Smooth muscle cell (in vitro differentiated cells): ENCODE results near the gene ALCAM. TPM values are rescaled to one million over a fixed set of nuclear protein-coding genes. Genes with fewer than 3 reads are reported as not detected.
A peak's percentile ranks its signal among the peaks of the same experiment; 100 is the strongest.

ENCODE experiments used
- DNase-seq: peaks from one replicate; lab custom pipeline; 2025; ENCODE audit not compliant: unreplicated experiment; lab: John Stamatoyannopoulos, UW
- H2AFZ ChIP-seq: fragments of 200-600 bp; sonication (generic); 2 replicates; pipeline ENCODE4 v1.6.0; 2016; ENCODE audit warnings: antibody characterized with exemption, low read depth, mild to moderate bottlenecking
- H3F3A ChIP-seq: fragments of 200-600 bp; sonication (generic); 2 replicates; pipeline ENCODE4 v1.6.0; 2017; ENCODE audit warnings: antibody characterized with exemption, low read depth
- H3K27ac ChIP-seq: fragments of 200-600 bp; sonication (generic); 2 replicates; pipeline ENCODE4 v1.5.1; 2016; ENCODE audit warnings: low read depth, mild to moderate bottlenecking
- H3K27me3 ChIP-seq: fragments of 200-600 bp; sonication (generic); 2 replicates; pipeline ENCODE4 v1.6.1; 2016; ENCODE audit warnings: low read depth, mild to moderate bottlenecking
- H3K36me3 ChIP-seq: fragments of 200-600 bp; sonication (generic); 2 replicates; pipeline ENCODE4 v1.5.1; 2016; ENCODE audit warnings: low read depth
- H3K4me1 ChIP-seq: fragments of 200-600 bp; sonication (generic); 2 replicates; pipeline ENCODE4 v1.5.1; 2016; ENCODE audit warnings: low read depth
- H3K4me2 ChIP-seq: fragments of 200-600 bp; sonication (generic); 2 replicates; pipeline ENCODE4 v1.6.0; 2016; ENCODE audit warnings: mild to moderate bottlenecking
- H3K4me3 ChIP-seq: fragments of 200-600 bp; sonication (generic); 2 replicates; pipeline ENCODE4 v1.5.1; 2016; ENCODE audit warnings: mild to moderate bottlenecking
- H3K79me2 ChIP-seq: fragments of 200-600 bp; sonication (generic); 2 replicates; pipeline ENCODE4 v1.6.0; 2016; ENCODE audit warnings: low read depth, mild to moderate bottlenecking
- H3K9ac ChIP-seq: fragments of 200-600 bp; sonication (generic); 2 replicates; pipeline ENCODE4 v1.6.0; 2016; ENCODE audit warnings: low read depth
- H3K9me3 ChIP-seq: fragments of 200-600 bp; sonication (generic); replicated peaks from 2 replicates; pipeline ENCODE4 v1.5.1; 2016; ENCODE audit warnings: low read depth
- H4K20me1 ChIP-seq: fragments of 200-600 bp; sonication (generic); 2 replicates; pipeline ENCODE4 v1.6.0; 2016; ENCODE audit warnings: low read depth
- WGBS: methylation state at CpG from one replicate; pipeline ENCODE4 v1.1.7; 2016; ENCODE audit warnings: low lambda C conversion rate; 5-methylcytosine and 5-hydroxymethylcytosine counted together
- polyA plus RNA-seq: library from polyadenylated mRNA; unstranded; fragments of >200 nt; fragmentation: Nextera tagmentation; extraction: Ambion mirVana; gene quantifications from 2 replicates; pipeline ENCODE4 v1.2.1, GENCODE V29; 2016
- total RNA-seq: library from RNA; depleted of rRNA; stranded (reverse); fragments of >200 nt; gene quantifications from 2 replicates; pipeline ENCODE4 v1.2.3, GENCODE V29; 2014
- TF ChIP-seq, protein P1 (sequence below): fragments of 200-600 bp; sonication (generic); IDR thresholded peaks from 2 replicates; pipeline ENCODE4 v1.5.1; 2017; ENCODE audit warnings: borderline replicate concordance, mild to moderate bottlenecking, antibody characterized with exemption; ENCODE audit not compliant: insufficient read depth, poor library complexity, severe bottlenecking

Gene ALCAM
- total and polyA plus RNA-seq, 2 experiments from 2014 or later: 110 to 314 TPM

DNA sequence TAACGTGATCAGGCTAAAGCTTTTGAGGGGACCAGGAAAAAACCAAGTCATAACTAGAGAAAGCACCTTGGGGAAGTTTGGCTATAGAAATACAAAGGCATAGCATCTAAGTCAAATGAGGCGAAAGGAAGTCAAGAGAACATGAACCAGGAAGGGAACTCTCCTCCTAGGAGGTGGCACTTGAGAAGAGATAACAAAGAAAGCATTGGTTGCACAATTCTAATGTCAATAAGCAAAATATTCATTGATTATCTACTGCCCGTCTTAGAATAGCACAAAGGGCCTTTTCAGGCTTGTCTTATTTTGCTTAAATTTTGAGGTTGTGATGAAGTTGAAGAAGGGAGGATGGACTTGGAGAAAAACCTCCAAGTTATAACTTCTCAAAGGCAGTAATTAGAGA is 73.4 kb downstream of the ALCAM start:
- H3K27ac ChIP-seq: peak overlapping the region; percentile 27
- H2AFZ ChIP-seq: no peak overlapping the region
- H3K27me3 ChIP-seq: no peaks in the 10 kb centered on the region
- no peaks in the 10 kb centered on the region for H3K9me3 ChIP-seq
- peaks cover 8% of the 10 kb centered on the region for H3F3A ChIP-seq
- no peaks in the 10 kb centered on the region for H3K36me3 ChIP-seq
- H3K4me2 ChIP-seq: no peak overlapping the region
- peaks cover 98% of the 10 kb centered on the region for H3K79me2 ChIP-seq
- peaks cover 5% of the 10 kb centered on the region for H3K4me1 ChIP-seq
- H4K20me1 ChIP-seq: no peaks in the 10 kb centered on the region
- WGBS: 92% methylated on average over 3 of the region's 3 CpGs
- no peak for DNase-seq
- TF ChIP-seq, protein P1, sequence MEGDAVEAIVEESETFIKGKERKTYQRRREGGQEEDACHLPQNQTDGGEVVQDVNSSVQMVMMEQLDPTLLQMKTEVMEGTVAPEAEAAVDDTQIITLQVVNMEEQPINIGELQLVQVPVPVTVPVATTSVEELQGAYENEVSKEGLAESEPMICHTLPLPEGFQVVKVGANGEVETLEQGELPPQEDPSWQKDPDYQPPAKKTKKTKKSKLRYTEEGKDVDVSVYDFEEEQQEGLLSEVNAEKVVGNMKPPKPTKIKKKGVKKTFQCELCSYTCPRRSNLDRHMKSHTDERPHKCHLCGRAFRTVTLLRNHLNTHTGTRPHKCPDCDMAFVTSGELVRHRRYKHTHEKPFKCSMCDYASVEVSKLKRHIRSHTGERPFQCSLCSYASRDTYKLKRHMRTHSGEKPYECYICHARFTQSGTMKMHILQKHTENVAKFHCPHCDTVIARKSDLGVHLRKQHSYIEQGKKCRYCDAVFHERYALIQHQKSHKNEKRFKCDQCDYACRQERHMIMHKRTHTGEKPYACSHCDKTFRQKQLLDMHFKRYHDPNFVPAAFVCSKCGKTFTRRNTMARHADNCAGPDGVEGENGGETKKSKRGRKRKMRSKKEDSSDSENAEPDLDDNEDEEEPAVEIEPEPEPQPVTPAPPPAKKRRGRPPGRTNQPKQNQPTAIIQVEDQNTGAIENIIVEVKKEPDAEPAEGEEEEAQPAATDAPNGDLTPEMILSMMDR: no peak
- H3K9ac ChIP-seq: no peak overlapping the region
- no peak overlapping the region for H3K4me3 ChIP-seq

DNA sequence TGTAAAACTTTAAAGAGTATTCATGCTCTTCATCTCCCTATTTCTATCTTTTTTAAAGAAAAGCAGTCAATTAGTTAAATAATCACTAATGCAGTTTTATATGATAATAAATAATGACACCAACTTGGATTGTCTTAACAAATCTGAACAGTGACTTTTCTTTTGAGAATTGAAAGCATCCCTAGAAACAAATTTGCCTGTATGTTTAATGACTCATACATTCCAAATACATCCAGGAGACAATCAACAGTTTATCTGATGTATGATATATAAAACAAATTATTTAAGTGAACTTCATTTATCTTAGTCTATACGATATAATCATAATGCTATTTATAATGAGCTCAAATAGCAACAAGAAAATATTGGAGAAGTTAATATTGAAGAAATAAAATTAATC is 78.0 kb downstream of the ALCAM start:
- Histone ChIP-seq H4K20me1 (no peaks in the 10 kb centered on the region), H2AFZ (no peak overlapping the region), H3K4me3 (no peak overlapping the region), H3K4me1 (peaks cover 11% of the 10 kb centered on the region), H3K36me3 (peaks cover 3% of the 10 kb centered on the region), H3K9me3 (no peaks in the 10 kb centered on the region), H3F3A (peaks cover 12% of the 10 kb centered on the region), H3K27me3 (no peaks in the 10 kb centered on the region), H3K27ac (no peak overlapping the region), H3K79me2 (peaks cover 97% of the 10 kb centered on the region), H3K4me2 (no peak overlapping the region), H3K9ac (no peak overlapping the region)
- whole genome bisulfite sequencing: 95% methylated on average over 1 of the region's 1 CpG
- TF ChIP-seq, protein P1: no peak
- no peak for DNase-seq

- H3K36me3 ChIP-seq: peaks cover 3% of the 10 kb centered on the region
- H3K27me3 ChIP-seq: no peaks in the 10 kb centered on the region
- 29% methylated on average over 4 of the region's 4 CpGs for WGBS
- H2AFZ ChIP-seq: no peak overlapping the region
- DNase-seq: no peak
- no peak overlapping the region for H3K4me3 ChIP-seq
- H4K20me1 ChIP-seq: no peaks in the 10 kb centered on the region
- H3F3A ChIP-seq: peaks cover 8% of the 10 kb centered on the region
- peaks cover 5% of the 10 kb centered on the region for H3K4me1 ChIP-seq
- no peak overlapping the region for H3K9ac ChIP-seq
- TF ChIP-seq, protein P1: no peak
- H3K79me2 ChIP-seq: peaks cover 99% of the 10 kb centered on the region
- H3K27ac ChIP-seq: peak overlapping the region; percentile 43
- H3K4me2 ChIP-seq: peak overlapping the region; percentile 2
- no peaks in the 10 kb centered on the region for H3K9me3 ChIP-seq
These were observed 81.8 kb downstream of the ALCAM start for GRCh38 chr3:105448338-105448982.

GRCh38 chr3:105449414-105449813 is 82.7 kb downstream of the ALCAM start:
- no peaks in the 10 kb centered on the region for H3K27me3 ChIP-seq
- TF ChIP-seq, protein P1: no peak
- H3K9ac ChIP-seq: no peak overlapping the region
- H3K4me3 ChIP-seq: no peak overlapping the region
- no peak for DNase-seq
- no peak overlapping the region for H3K27ac ChIP-seq
- no peak overlapping the region for H3K4me2 ChIP-seq
- no peak overlapping the region for H2AFZ ChIP-seq
- H3K36me3 ChIP-seq: peaks cover 3% of the 10 kb centered on the region
- H3K4me1 ChIP-seq: peaks cover 5% of the 10 kb centered on the region
- H3K79me2 ChIP-seq: peaks cover 99% of the 10 kb centered on the region
- H3K9me3 ChIP-seq: no peaks in the 10 kb centered on the region
- H4K20me1 ChIP-seq: no peaks in the 10 kb centered on the region
- WGBS: 90% methylated on average over 3 of the region's 3 CpGs
- H3F3A ChIP-seq: peaks cover 8% of the 10 kb centered on the region
